ENCODE data around the gene CDCA8. TPM values are rescaled to one million over a fixed set of nuclear protein-coding genes. Genes with fewer than 3 reads are reported as not detected.
"Not testable (repeated sequence)": the region's sequence is repeated elsewhere in the genome, so short reads cannot be mapped to it uniquely, and the experiment has no call there.

The CDCA8 gene
- total and polyA plus RNA-seq, 5 donors from 2014 or later, result 1.3 to 3.7 (median 3.0) TPM

GRCh38 chr1:37687764-37688163 is 4.6 kb upstream of the CDCA8 start:
- DNase-seq; H3K9me3 Mint-ChIP-seq; H3K4me3 ChIP-seq (ENCODE audit: low read depth, low read length); H3K9me3 ChIP-seq (ENCODE audit: control insufficient read depth in 2 of 2, low read length in 2 of 2); H3K27me3 Mint-ChIP-seq; H3K27me3 ChIP-seq (ENCODE audit: control insufficient read depth, insufficient read depth, low read length); H3K27ac ChIP-seq (ENCODE audit: insufficient read depth, low read length, poor library complexity, severe bottlenecking); ATAC-seq (ENCODE audit: low read depth in 2 of 2): not testable (repeated sequence)
- Histone ChIP-seq H3K36me3 (ENCODE audit: control insufficient read depth, insufficient read depth, low read length) (peaks cover 32% of the 10 kb centered on the region), H3K4me1 (ENCODE audit: control insufficient read depth, insufficient read depth, low read length, poor library complexity, severe bottlenecking) (peaks cover 29% of the 10 kb centered on the region)
- peaks cover 21 to 47% (median 36%) of the 10 kb centered on the region in 4 donors for H3K4me1 Mint-ChIP-seq
- H3K4me3 Mint-ChIP-seq, result peak overlapping the region in 1 of 4 donors; percentile 93
- H3K27ac Mint-ChIP-seq, result peak overlapping the region in 1 of 3 donors; percentile 96
- peaks cover 27% of the 10 kb centered on the region for H3K36me3 Mint-ChIP-seq

- Mint-ChIP-seq H3K27me3 (no peaks in the 10 kb centered on the region), H3K4me3 (peak overlapping the region; percentile 93 to 96 (median 94)), H3K4me1 (peaks cover 18 to 47% (median 36%) of the 10 kb centered on the region in 4 donors), H3K27ac (peak overlapping the region in 2 of 3 donors; percentile 25 to 96), H3K9me3 (no peaks in the 10 kb centered on the region), H3K36me3 (peaks cover 20% of the 10 kb centered on the region)
- H3K27ac ChIP-seq (ENCODE audit: insufficient read depth, low read length, poor library complexity, severe bottlenecking), result no peak overlapping the region
- H3K4me3 ChIP-seq (ENCODE audit: low read depth, low read length), result peak overlapping the region; percentile 87
- peaks cover 31% of the 10 kb centered on the region for H3K4me1 ChIP-seq (ENCODE audit: control insufficient read depth, insufficient read depth, low read length, poor library complexity, severe bottlenecking)
- no peaks in the 10 kb centered on the region for H3K27me3 ChIP-seq (ENCODE audit: control insufficient read depth, insufficient read depth, low read length)
- peaks cover 20% of the 10 kb centered on the region for H3K36me3 ChIP-seq (ENCODE audit: control insufficient read depth, insufficient read depth, low read length)
- DNase-seq (no peak), ATAC-seq (ENCODE audit: low read depth in 2 of 2) (no peak)
- H3K9me3 ChIP-seq (ENCODE audit: control insufficient read depth in 2 of 2, low read length in 2 of 2), result no peaks in the 10 kb centered on the region
These were observed 3.4 kb upstream of the CDCA8 start for GRCh38 chr1:37688926-37689325.

GRCh38 chr1:37691497-37692077 is 729 bp upstream of the CDCA8 start:
- H3K27ac ChIP-seq (ENCODE audit: insufficient read depth, low read length, poor library complexity, severe bottlenecking), result peak overlapping the region; percentile 66
- H3K27ac Mint-ChIP-seq, result peak overlapping the region; percentile 79 to 96 (median 95)
- H3K27me3 Mint-ChIP-seq, result no peaks in the 10 kb centered on the region
- H3K4me1 ChIP-seq (ENCODE audit: control insufficient read depth, insufficient read depth, low read length, poor library complexity, severe bottlenecking), result peaks cover 31% of the 10 kb centered on the region
- ATAC-seq (ENCODE audit: low read depth in 2 of 2), result no peak
- peak overlapping the region; percentile 93 to 100 (median 94) for H3K4me3 Mint-ChIP-seq
- peaks cover 17 to 46% (median 35%) of the 10 kb centered on the region in 4 donors for H3K4me1 Mint-ChIP-seq
- no peaks in the 10 kb centered on the region for H3K9me3 Mint-ChIP-seq
- H3K36me3 Mint-ChIP-seq, result peaks cover 8% of the 10 kb centered on the region
- peaks cover under 1% of the 10 kb centered on the region for H3K36me3 ChIP-seq (ENCODE audit: control insufficient read depth, insufficient read depth, low read length)
- peak in 1 of 3 donors; percentile 43 for DNase-seq
- peak overlapping the region; percentile 87 for H3K4me3 ChIP-seq (ENCODE audit: low read depth, low read length)
- no peaks in the 10 kb centered on the region for H3K9me3 ChIP-seq (ENCODE audit: control insufficient read depth in 2 of 2, low read length in 2 of 2)
- no peaks in the 10 kb centered on the region for H3K27me3 ChIP-seq (ENCODE audit: control insufficient read depth, insufficient read depth, low read length)

- no peaks in the 10 kb centered on the region for H3K9me3 ChIP-seq (ENCODE audit: control insufficient read depth in 2 of 2, low read length in 2 of 2)
- Mint-ChIP-seq H3K4me1 (peaks cover 19 to 45% (median 35%) of the 10 kb centered on the region in 4 donors), H3K4me3 (peak overlapping the region; percentile 93 to 100 (median 94)), H3K27me3 (no peaks in the 10 kb centered on the region), H3K9me3 (no peaks in the 10 kb centered on the region), H3K27ac (no peak overlapping the region), H3K36me3 (peaks cover 7% of the 10 kb centered on the region)
- DNase-seq (no peak), ATAC-seq (ENCODE audit: low read depth in 2 of 2) (no peak)
- H3K4me1 ChIP-seq (ENCODE audit: control insufficient read depth, insufficient read depth, low read length, poor library complexity, severe bottlenecking), result peaks cover 31% of the 10 kb centered on the region
- H3K36me3 ChIP-seq (ENCODE audit: control insufficient read depth, insufficient read depth, low read length), result no peaks in the 10 kb centered on the region
- H3K27ac ChIP-seq (ENCODE audit: insufficient read depth, low read length, poor library complexity, severe bottlenecking), result peak overlapping the region; percentile 41
- no peaks in the 10 kb centered on the region for H3K27me3 ChIP-seq (ENCODE audit: control insufficient read depth, insufficient read depth, low read length)
- peak overlapping the region; percentile 79 for H3K4me3 ChIP-seq (ENCODE audit: low read depth, low read length)
These were observed 489 bp downstream of the CDCA8 start for GRCh38 chr1:37692834-37693175.

GRCh38 chr1:37697090-37697489 is 4.8 kb downstream of the CDCA8 start:
- H3K27me3 Mint-ChIP-seq, result no peaks in the 10 kb centered on the region
- no peak for ATAC-seq (ENCODE audit: low read depth in 2 of 2)
- no peaks in the 10 kb centered on the region for H3K9me3 ChIP-seq (ENCODE audit: control insufficient read depth in 2 of 2, low read length in 2 of 2)
- H3K36me3 Mint-ChIP-seq, result no peaks in the 10 kb centered on the region
- peaks cover 5% of the 10 kb centered on the region for H3K4me1 ChIP-seq (ENCODE audit: control insufficient read depth, insufficient read depth, low read length, poor library complexity, severe bottlenecking)
- no peaks in the 10 kb centered on the region for H3K9me3 Mint-ChIP-seq
- no peaks in the 10 kb centered on the region for H3K27me3 ChIP-seq (ENCODE audit: control insufficient read depth, insufficient read depth, low read length)
- no peak overlapping the region for H3K4me3 Mint-ChIP-seq
- no peak for DNase-seq
- H3K36me3 ChIP-seq (ENCODE audit: control insufficient read depth, insufficient read depth, low read length), result no peaks in the 10 kb centered on the region
- H3K4me3 ChIP-seq (ENCODE audit: low read depth, low read length), result no peak overlapping the region
- H3K4me1 Mint-ChIP-seq, result peaks cover 0 to 12% (median 4%) of the 10 kb centered on the region in 4 donors
- no peak overlapping the region for H3K27ac Mint-ChIP-seq
- H3K27ac ChIP-seq (ENCODE audit: insufficient read depth, low read length, poor library complexity, severe bottlenecking), result no peak overlapping the region

- Mint-ChIP-seq H3K27me3 (no peaks in the 10 kb centered on the region), H3K9me3 (no peaks in the 10 kb centered on the region), H3K36me3 (no peaks in the 10 kb centered on the region), H3K4me3 (peak overlapping the region in 1 of 4 donors; percentile 13), H3K27ac (no peak overlapping the region), H3K4me1 (peaks cover 0 to 6% (median 3%) of the 10 kb centered on the region in 4 donors)
- H3K36me3 ChIP-seq (ENCODE audit: control insufficient read depth, insufficient read depth, low read length), result no peaks in the 10 kb centered on the region
- H3K4me3 ChIP-seq (ENCODE audit: low read depth, low read length), result no peak overlapping the region
- peaks cover 3% of the 10 kb centered on the region for H3K4me1 ChIP-seq (ENCODE audit: control insufficient read depth, insufficient read depth, low read length, poor library complexity, severe bottlenecking)
- ATAC-seq (ENCODE audit: low read depth in 2 of 2), result no peak
- no peak overlapping the region for H3K27ac ChIP-seq (ENCODE audit: insufficient read depth, low read length, poor library complexity, severe bottlenecking)
- no peaks in the 10 kb centered on the region for H3K27me3 ChIP-seq (ENCODE audit: control insufficient read depth, insufficient read depth, low read length)
- no peaks in the 10 kb centered on the region for H3K9me3 ChIP-seq (ENCODE audit: control insufficient read depth in 2 of 2, low read length in 2 of 2)
- no peak for DNase-seq
These were observed 5.4 kb downstream of the CDCA8 start for GRCh38 chr1:37697737-37698136.

GRCh38 chr1:37699147-37699546 is 6.8 kb downstream of the CDCA8 start:
- Histone ChIP-seq H3K27me3 (ENCODE audit: control insufficient read depth, insufficient read depth, low read length) (no peaks in the 10 kb centered on the region), H3K36me3 (ENCODE audit: control insufficient read depth, insufficient read depth, low read length) (no peaks in the 10 kb centered on the region), H3K27ac (ENCODE audit: insufficient read depth, low read length, poor library complexity, severe bottlenecking) (no peak overlapping the region), H3K4me3 (ENCODE audit: low read depth, low read length) (peak overlapping the region; percentile 58), H3K9me3 (ENCODE audit: control insufficient read depth in 2 of 2, low read length in 2 of 2) (no peaks in the 10 kb centered on the region), H3K4me1 (ENCODE audit: control insufficient read depth, insufficient read depth, low read length, poor library complexity, severe bottlenecking) (no peaks in the 10 kb centered on the region)
- peak overlapping the region in 2 of 4 donors; percentile 42 to 62 for H3K4me3 Mint-ChIP-seq
- peak overlapping the region; percentile 64 to 81 (median 79) for H3K27ac Mint-ChIP-seq
- no peak for ATAC-seq (ENCODE audit: low read depth in 2 of 2)
- H3K4me1 Mint-ChIP-seq, result peaks cover 0 to 5% (median 3%) of the 10 kb centered on the region in 4 donors
- peaks cover 3% of the 10 kb centered on the region for H3K36me3 Mint-ChIP-seq
- no peak for DNase-seq
- H3K27me3 Mint-ChIP-seq, result no peaks in the 10 kb centered on the region
- H3K9me3 Mint-ChIP-seq, result no peaks in the 10 kb centered on the region

GRCh38 chr1:37701051-37701450 is 8.7 kb downstream of the CDCA8 start:
- Histone ChIP-seq H3K27ac (ENCODE audit: insufficient read depth, low read length, poor library complexity, severe bottlenecking) (no peak overlapping the region), H3K27me3 (ENCODE audit: control insufficient read depth, insufficient read depth, low read length) (no peaks in the 10 kb centered on the region), H3K4me3 (ENCODE audit: low read depth, low read length) (no peak overlapping the region), H3K4me1 (ENCODE audit: control insufficient read depth, insufficient read depth, low read length, poor library complexity, severe bottlenecking) (no peaks in the 10 kb centered on the region), H3K9me3 (ENCODE audit: control insufficient read depth in 2 of 2, low read length in 2 of 2) (no peaks in the 10 kb centered on the region), H3K36me3 (ENCODE audit: control insufficient read depth, insufficient read depth, low read length) (no peaks in the 10 kb centered on the region)
- peak overlapping the region in 1 of 3 donors; percentile 43 for H3K27ac Mint-ChIP-seq
- H3K9me3 Mint-ChIP-seq, result peaks cover 0 to 1% (median 0%) of the 10 kb centered on the region in 7 donors
- no peak for ATAC-seq (ENCODE audit: low read depth in 2 of 2)
- no peaks in the 10 kb centered on the region for H3K27me3 Mint-ChIP-seq
- H3K4me1 Mint-ChIP-seq, result peaks cover 0 to 5% (median 3%) of the 10 kb centered on the region in 4 donors
- no peak overlapping the region for H3K4me3 Mint-ChIP-seq
- H3K36me3 Mint-ChIP-seq, result peaks cover 3% of the 10 kb centered on the region
- no peak for DNase-seq
